Tibial nerve (tissue), 4 donors: Measurements from ENCODE around the gene PTPN14. TPM values are rescaled to one million over a fixed set of nuclear protein-coding genes. Genes with fewer than 3 reads are reported as not detected.

Source experiments
- DNase-seq, 2 donors: peaks; one replicate each; pipeline ENCODE4 v3.0.0-alpha.2; 2019; ENCODE audit warnings: low spot score in 2 of 2
- H3K27ac ChIP-seq, 4 donors: fragments of 200-600 bp; sonication (generic) in 3 of 4; one replicate each; pipeline ENCODE4 v1.5.1; 2017 to 2019; ENCODE audit warnings: mild to moderate bottlenecking in 1 of 4
- H3K27me3 ChIP-seq, 2 donors: fragments of 200-600 bp; sonication (generic) in 1 of 2; one replicate each; pipeline versions ENCODE4 v1.5.1 to v1.6.0; 2017 to 2019
- H3K36me3 ChIP-seq, 3 donors: fragments of 200-600 bp; sonication (generic); one replicate each; pipeline ENCODE4 v1.5.1; 2018 to 2019
- H3K4me1 ChIP-seq, 4 donors: fragments of 200-600 bp; sonication (generic) in 3 of 4; one replicate each; pipeline ENCODE4 v1.5.1; 2017 to 2019
- H3K4me3 ChIP-seq, 4 donors: fragments of 200-600 bp; sonication (generic) in 3 of 4; one replicate each; pipeline ENCODE4 v1.5.1; 2017 to 2019; ENCODE audit warnings: mild to moderate bottlenecking in 1 of 4, moderate library complexity in 1 of 4
- H3K9me3 ChIP-seq, 4 donors: fragments of 200-600 bp; sonication (generic) in 3 of 4; one replicate each; pipeline ENCODE4 v1.5.1; 2017 to 2019
- CTCF ChIP-seq, 5 experiments: fragments of 200-600 bp in 3 of 5; fragments of 450-650 bp in 2 of 5; sonication (generic) in 3 of 5; IDR thresholded peaks; one replicate each; pipeline ENCODE4 v1.5.1; 2016 to 2019; ENCODE audit warnings: antibody characterized with exemption in 5 of 5, mild to moderate bottlenecking in 3 of 5, moderate library complexity in 2 of 5
- EP300 ChIP-seq, 2 donors: sonication (generic); formaldehyde crosslinking; IDR thresholded peaks; one replicate each; pipeline ENCODE4 v1.6.1; 2017; ENCODE audit warnings: antibody characterized with exemption in 2 of 2, mild to moderate bottlenecking in 1 of 2
- POLR2A ChIP-seq, 2 donors: fragments of 450-650 bp; IDR thresholded peaks; one replicate each; pipeline ENCODE4 v1.6.1; 2017; ENCODE audit warnings: antibody characterized with exemption in 2 of 2, mild to moderate bottlenecking in 2 of 2, moderate library complexity in 2 of 2
- WGBS, 2 donors: methylation state at CpG; one replicate each; pipeline ENCODE4 v1.1.5; 2018; 5-methylcytosine and 5-hydroxymethylcytosine counted together
- total RNA-seq, 4 donors: library from RNA; depleted of rRNA; stranded (reverse); fragments of >200 nt; gene quantifications; one replicate each; pipeline ENCODE4 v1.1.0, GENCODE V29; 2016

Gene PTPN14
- total RNA-seq, 4 donors from 2014 or later, result 25.8 to 47.4 (median 38.2) TPM

GRCh38 chr1:214404571-214405213, 146.7 kb downstream of the PTPN14 start:
- H3K27me3 ChIP-seq, result no peaks in the 10 kb centered on the region
- WGBS, 2 donors, result 73 to 78% methylated on average over 9 of the region's 9 CpGs
- no peak for DNase-seq

GRCh38 chr1:214404154-214404553, 147.2 kb downstream of the PTPN14 start:
- DNase-seq, result no peak
- no peak overlapping the region for H3K27ac ChIP-seq
- peaks cover 0 to 10% (median 4%) of the 10 kb centered on the region in 3 donors for H3K36me3 ChIP-seq
- H3K4me1 ChIP-seq, result peaks cover 0 to 13% (median 0%) of the 10 kb centered on the region in 4 donors
- no peak overlapping the region for H3K4me3 ChIP-seq
- no peaks in the 10 kb centered on the region for H3K9me3 ChIP-seq
- 74 to 78% methylated on average over 4 of the region's 4 CpGs for WGBS, 2 donors
- H3K27me3 ChIP-seq, result no peaks in the 10 kb centered on the region
- TF ChIP-seq CTCF (IDR thresholded peaks at IDR 0.05), result no peak
- TF ChIP-seq POLR2A (IDR thresholded peaks at IDR 0.05), result no peak
- no peak for TF ChIP-seq EP300 (IDR thresholded peaks at IDR 0.05)

More at GRCh38 chr1:214404571-214405213, 146.7 kb downstream of the PTPN14 start:
- no peak for TF ChIP-seq POLR2A (IDR thresholded peaks at IDR 0.05)
- no peak for TF ChIP-seq CTCF (IDR thresholded peaks at IDR 0.05)
- no peak for TF ChIP-seq EP300 (IDR thresholded peaks at IDR 0.05)
- Histone ChIP-seq H3K4me3 (no peak overlapping the region), H3K36me3 (peaks cover 0 to 5% (median under 1%) of the 10 kb centered on the region in 3 donors), H3K9me3 (no peaks in the 10 kb centered on the region), H3K4me1 (peaks cover 0 to 13% (median 0%) of the 10 kb centered on the region in 4 donors), H3K27ac (no peak overlapping the region)

GRCh38 chr1:214403431-214403830, 148.0 kb downstream of the PTPN14 start:
- Histone ChIP-seq H3K4me1 (peaks cover 0 to 13% (median 0%) of the 10 kb centered on the region in 4 donors), H3K27ac (no peak overlapping the region), H3K4me3 (no peak overlapping the region), H3K36me3 (peaks cover 0 to 16% (median 4%) of the 10 kb centered on the region in 3 donors), H3K27me3 (no peaks in the 10 kb centered on the region), H3K9me3 (no peaks in the 10 kb centered on the region)
- TF ChIP-seq CTCF (IDR thresholded peaks at IDR 0.05) (no peak), EP300 (IDR thresholded peaks at IDR 0.05) (no peak), POLR2A (IDR thresholded peaks at IDR 0.05) (no peak)
- WGBS, 2 donors, result 79 to 94% methylated on average over 5 of the region's 5 CpGs
- DNase-seq, result no peak

- H3K4me3 ChIP-seq, result no peak overlapping the region
- 7 to 17% methylated on average over 2 to 3 of the region's 3 CpGs for WGBS, 2 donors
- no peaks in the 10 kb centered on the region for H3K27me3 ChIP-seq
- no peaks in the 10 kb centered on the region for H3K9me3 ChIP-seq
- H3K4me1 ChIP-seq, result peaks cover 0 to 13% (median 0%) of the 10 kb centered on the region in 4 donors
- TF ChIP-seq CTCF (IDR thresholded peaks at IDR 0.05), result no peak
- peaks cover 0 to 16% (median 4%) of the 10 kb centered on the region in 3 donors for H3K36me3 ChIP-seq
- H3K27ac ChIP-seq, result no peak overlapping the region
- DNase-seq, result no peak
These were observed 148.8 kb downstream of the PTPN14 start for GRCh38 chr1:214402613-214403083.

- WGBS, 2 donors, result 64 to 65% methylated on average over 3 of the region's 3 CpGs
- H3K4me3 ChIP-seq, result no peak overlapping the region
- H3K27ac ChIP-seq, result no peak overlapping the region
- H3K9me3 ChIP-seq, result no peaks in the 10 kb centered on the region
- TF ChIP-seq CTCF (IDR thresholded peaks at IDR 0.05) (no peak), EP300 (IDR thresholded peaks at IDR 0.05) (no peak), POLR2A (IDR thresholded peaks at IDR 0.05) (no peak)
- peaks cover 0 to 23% (median 4%) of the 10 kb centered on the region in 3 donors for H3K36me3 ChIP-seq
- DNase-seq, result no peak
- peaks cover 0 to 13% (median 0%) of the 10 kb centered on the region in 4 donors for H3K4me1 ChIP-seq
- H3K27me3 ChIP-seq, result no peaks in the 10 kb centered on the region
These were observed 149.7 kb downstream of the PTPN14 start for GRCh38 chr1:214401666-214402065.
